Measurements from ENCODE around the gene COL19A1.

Gene COL19A1

GRCh38 chr6:70072540-70073179, 206.3 kb downstream of the COL19A1 start:
- TF ChIP-seq ZFX (IDR thresholded peaks at IDR 0.05; ENCODE audit: borderline replicate concordance) (no peak), CTCF (IDR thresholded peaks at IDR 0.05) (no peak)
- H3K27ac ChIP-seq = no peak overlapping the region

- no peak for TF ChIP-seq ZFX (IDR thresholded peaks at IDR 0.05; ENCODE audit: borderline replicate concordance)
Measured at GRCh38 chr6:70073637-70074036, 207.3 kb downstream of the COL19A1 start.

GRCh38 chr6:70079241-70079640, 212.9 kb downstream of the COL19A1 start:
- TF ChIP-seq CTCF (IDR thresholded peaks at IDR 0.05) (no peak), ZFX (IDR thresholded peaks at IDR 0.05; ENCODE audit: borderline replicate concordance) (no peak)
- H3K27ac ChIP-seq = no peak overlapping the region

More at GRCh38 chr6:70073637-70074036, 207.3 kb downstream of the COL19A1 start:
- no peak overlapping the region for H3K27ac ChIP-seq

GRCh38 chr6:70080443-70081070, 214.2 kb downstream of the COL19A1 start:
- no peak overlapping the region for H3K27ac ChIP-seq
- no peak for TF ChIP-seq ZFX (IDR thresholded peaks at IDR 0.05; ENCODE audit: borderline replicate concordance)
- no peak for TF ChIP-seq CTCF (IDR thresholded peaks at IDR 0.05)

- H3K27ac ChIP-seq = no peak overlapping the region
- no peak for TF ChIP-seq CTCF (IDR thresholded peaks at IDR 0.05)
- no peak for TF ChIP-seq ZFX (IDR thresholded peaks at IDR 0.05; ENCODE audit: borderline replicate concordance)
Measured at GRCh38 chr6:70082830-70083229, 216.5 kb downstream of the COL19A1 start.

- no peak overlapping the region for H3K27ac ChIP-seq
- TF ChIP-seq CTCF (IDR thresholded peaks at IDR 0.05) = no peak
- TF ChIP-seq ZFX (IDR thresholded peaks at IDR 0.05; ENCODE audit: borderline replicate concordance) = no peak
Measured at GRCh38 chr6:70086806-70087205, 220.4 kb downstream of the COL19A1 start.

- TF ChIP-seq ZFX (IDR thresholded peaks at IDR 0.05; ENCODE audit: borderline replicate concordance) (no peak), CTCF (IDR thresholded peaks at IDR 0.05) (no peak)
- no peak overlapping the region for H3K27ac ChIP-seq
Measured at GRCh38 chr6:70094156-70094555, 227.8 kb downstream of the COL19A1 start.
